HG03196 (cell line): ENCODE measurements around the gene AGMAT.
"Not testable (repeated sequence)": the region's sequence is repeated elsewhere in the genome, so short reads cannot be mapped to it uniquely, and the experiment has no call there.

ENCODE experiments used
- ATAC-seq: cut with Tn5 transposase; IDR thresholded peaks from one replicate; pipeline ENCODE4 v1.9.1; 2021; ENCODE audit not compliant: unreplicated experiment

Gene AGMAT

GRCh38 chr1:15616373-15617172, 31.7 kb upstream of the AGMAT start:
- peak; percentile 17 for ATAC-seq

GRCh38 chr1:15610167-15610566, 25.3 kb upstream of the AGMAT start:
- no peak for ATAC-seq

GRCh38 chr1:15609631-15610030, 24.8 kb upstream of the AGMAT start:
- ATAC-seq = no peak

GRCh38 chr1:15605398-15606383, 20.8 kb upstream of the AGMAT start:
- no peak for ATAC-seq

- not testable (repeated sequence) for ATAC-seq
Observed at GRCh38 chr1:15604400-15604799, 19.5 kb upstream of the AGMAT start.

- not testable (repeated sequence) for ATAC-seq
Observed at GRCh38 chr1:15603966-15604282, 19.1 kb upstream of the AGMAT start.

- ATAC-seq = peak; percentile 90
Observed at GRCh38 chr1:15603050-15603965, 18.5 kb upstream of the AGMAT start.

GRCh38 chr1:15598436-15598835, 13.6 kb upstream of the AGMAT start:
- no peak for ATAC-seq

- no peak for ATAC-seq
Observed at GRCh38 chr1:15595809-15596617, 11.2 kb upstream of the AGMAT start.

- ATAC-seq = no peak
Observed at GRCh38 chr1:15592285-15592684, 7.4 kb upstream of the AGMAT start.

- no peak for ATAC-seq
Observed at GRCh38 chr1:15583016-15583706, 1.7 kb downstream of the AGMAT start.

- peak; percentile 46 for ATAC-seq
Observed at GRCh38 chr1:15579683-15580047, 5.2 kb downstream of the AGMAT start.

- ATAC-seq = no peak
Observed at GRCh38 chr1:15578921-15579682, 5.7 kb downstream of the AGMAT start.

- no peak for ATAC-seq
Observed at GRCh38 chr1:15577691-15578090, 7.2 kb downstream of the AGMAT start.

- ATAC-seq = no peak
Observed at GRCh38 chr1:15575549-15576150, 9.2 kb downstream of the AGMAT start.

- no peak for ATAC-seq
Observed at GRCh38 chr1:15574741-15575140, 10.1 kb downstream of the AGMAT start.

- no peak for ATAC-seq
Observed at GRCh38 chr1:15573477-15573876, 11.4 kb downstream of the AGMAT start.

GRCh38 chr1:15571266-15571665, 13.6 kb downstream of the AGMAT start:
- no peak for ATAC-seq
